ENCODE data around the gene SMYD3.

- no peak for TF ChIP-seq EZH2 (IDR thresholded peaks at IDR 0.05; ENCODE audit: low read length, missing control alignments)
- TF ChIP-seq, protein P1, sequence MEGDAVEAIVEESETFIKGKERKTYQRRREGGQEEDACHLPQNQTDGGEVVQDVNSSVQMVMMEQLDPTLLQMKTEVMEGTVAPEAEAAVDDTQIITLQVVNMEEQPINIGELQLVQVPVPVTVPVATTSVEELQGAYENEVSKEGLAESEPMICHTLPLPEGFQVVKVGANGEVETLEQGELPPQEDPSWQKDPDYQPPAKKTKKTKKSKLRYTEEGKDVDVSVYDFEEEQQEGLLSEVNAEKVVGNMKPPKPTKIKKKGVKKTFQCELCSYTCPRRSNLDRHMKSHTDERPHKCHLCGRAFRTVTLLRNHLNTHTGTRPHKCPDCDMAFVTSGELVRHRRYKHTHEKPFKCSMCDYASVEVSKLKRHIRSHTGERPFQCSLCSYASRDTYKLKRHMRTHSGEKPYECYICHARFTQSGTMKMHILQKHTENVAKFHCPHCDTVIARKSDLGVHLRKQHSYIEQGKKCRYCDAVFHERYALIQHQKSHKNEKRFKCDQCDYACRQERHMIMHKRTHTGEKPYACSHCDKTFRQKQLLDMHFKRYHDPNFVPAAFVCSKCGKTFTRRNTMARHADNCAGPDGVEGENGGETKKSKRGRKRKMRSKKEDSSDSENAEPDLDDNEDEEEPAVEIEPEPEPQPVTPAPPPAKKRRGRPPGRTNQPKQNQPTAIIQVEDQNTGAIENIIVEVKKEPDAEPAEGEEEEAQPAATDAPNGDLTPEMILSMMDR (conservative IDR thresholded peaks at IDR 0.05 in 1 of 2, IDR thresholded peaks at IDR 0.05 in 1 of 2; ENCODE audit: low read depth in 1 of 2, low read length in 2 of 2): no peak
These were observed 177.2 kb downstream of the SMYD3 start for GRCh38 chr1:246329900-246330299.
